ENCODE data around the gene OTOP2. TPM values are rescaled to one million over a fixed set of nuclear protein-coding genes. Genes with fewer than 3 reads are reported as not detected.
A peak's percentile ranks its signal among the peaks of the same experiment; 100 is the strongest.

Gene OTOP2
- polyA plus RNA-seq, 3 donors: 0.05 TPM; not detected in 2

- Histone ChIP-seq H3K4me3 (replicated peaks in 1 of 3; ENCODE audit: low read depth in 2 of 3, low read length in 3 of 3) (no peak overlapping the region), H3K9me3 (replicated peaks in 1 of 2; ENCODE audit: control insufficient read depth in 1 of 2, insufficient read depth in 1 of 2, low read length in 2 of 2) (peaks cover 5 to 12% of the 10 kb centered on the region in 2 donors), H3K36me3 (replicated peaks in 1 of 2; ENCODE audit: control insufficient read depth in 1 of 2, insufficient read depth in 2 of 2, low read length in 2 of 2) (no peaks in the 10 kb centered on the region), H3K27ac (ENCODE audit: low read depth in 1 of 2, low read length in 2 of 2) (no peak overlapping the region), H4K20me1 (ENCODE audit: insufficient read depth, low read length) (no peaks in the 10 kb centered on the region), H3K4me1 (ENCODE audit: control insufficient read depth in 1 of 2, insufficient read depth in 2 of 2, low read length in 2 of 2) (peaks cover 0 to 6% of the 10 kb centered on the region in 2 donors), H2AFZ (ENCODE audit: insufficient read depth, low read depth, low read length, poor library complexity, severe bottlenecking) (no peak overlapping the region), H3K4me2 (replicated peaks; ENCODE audit: extremely low read depth, low read length, poor library complexity, severe bottlenecking) (no peak overlapping the region), H3K27me3 (ENCODE audit: control insufficient read depth in 2 of 2, insufficient read depth in 2 of 2, low read length in 2 of 2) (peaks cover 0 to 9% of the 10 kb centered on the region in 2 donors), H3K9ac (ENCODE audit: insufficient read depth, low read length, poor library complexity, severe bottlenecking) (no peak overlapping the region), H3K79me2 (ENCODE audit: insufficient read depth, low read length) (no peaks in the 10 kb centered on the region)
- no peaks in the 10 kb centered on the region for H3K36me3 Mint-ChIP-seq
- no peak overlapping the region for H3K4me3 Mint-ChIP-seq
- DNase-seq: no peak
- 92% methylated on average over 4 of the region's 4 CpGs for WGBS (ENCODE audit: insufficient coverage)
- intact Hi-C loops (cut with micrococcal nuclease): loop anchor here in 1 of 2 donors (10.0 kb wide), 1 partner anchor 211 kb away; the partner anchor contains the start of gene NHERF1
- TF ChIP-seq CTCF (IDR thresholded peaks at IDR 0.05): no peak
- H3K27ac Mint-ChIP-seq: peak overlapping the region in 1 of 7 donors; percentile 36
- H3K4me1 Mint-ChIP-seq: peaks cover 10% of the 10 kb centered on the region
- H3K27me3 Mint-ChIP-seq (ENCODE audit: low read depth in 3 of 3): peaks cover 13 to 41% (median 21%) of the 10 kb centered on the region in 3 donors
- peaks cover 4 to 14% (median 13%) of the 10 kb centered on the region in 7 donors for H3K9me3 Mint-ChIP-seq
Measured at GRCh38 chr17:74956093-74956492, 32.0 kb downstream of the OTOP2 start.

GRCh38 chr17:74957935-74958740, 34.1 kb downstream of the OTOP2 start:
- Histone ChIP-seq H3K4me3 (replicated peaks in 1 of 3; ENCODE audit: low read depth in 2 of 3, low read length in 3 of 3) (no peak overlapping the region), H3K4me1 (ENCODE audit: control insufficient read depth in 1 of 2, insufficient read depth in 2 of 2, low read length in 2 of 2) (peaks cover 0 to 6% of the 10 kb centered on the region in 2 donors), H3K27me3 (ENCODE audit: control insufficient read depth in 2 of 2, insufficient read depth in 2 of 2, low read length in 2 of 2) (peaks cover 0 to 9% of the 10 kb centered on the region in 2 donors), H3K79me2 (ENCODE audit: insufficient read depth, low read length) (no peaks in the 10 kb centered on the region), H3K27ac (ENCODE audit: low read depth in 1 of 2, low read length in 2 of 2) (no peak overlapping the region), H3K9me3 (replicated peaks in 1 of 2; ENCODE audit: control insufficient read depth in 1 of 2, insufficient read depth in 1 of 2, low read length in 2 of 2) (peaks cover 5 to 12% of the 10 kb centered on the region in 2 donors), H2AFZ (ENCODE audit: insufficient read depth, low read depth, low read length, poor library complexity, severe bottlenecking) (no peak overlapping the region), H3K4me2 (replicated peaks; ENCODE audit: extremely low read depth, low read length, poor library complexity, severe bottlenecking) (no peak overlapping the region), H4K20me1 (ENCODE audit: insufficient read depth, low read length) (no peaks in the 10 kb centered on the region), H3K9ac (ENCODE audit: insufficient read depth, low read length, poor library complexity, severe bottlenecking) (no peak overlapping the region), H3K36me3 (replicated peaks in 1 of 2; ENCODE audit: control insufficient read depth in 1 of 2, insufficient read depth in 2 of 2, low read length in 2 of 2) (no peaks in the 10 kb centered on the region)
- 39% methylated on average over 19 of the region's 33 CpGs for WGBS (ENCODE audit: insufficient coverage)
- peak; percentile 98 for TF ChIP-seq CTCF (IDR thresholded peaks at IDR 0.05)
- peaks cover 14 to 44% (median 19%) of the 10 kb centered on the region in 3 donors for H3K27me3 Mint-ChIP-seq (ENCODE audit: low read depth in 3 of 3)
- intact Hi-C loops (cut with micrococcal nuclease): loop anchor here in 1 of 2 donors (2.0 to 10.0 kb wide), 2 partner anchors 33 to 213 kb away; partner anchors contain the start of genes NHERF1 and OTOP2
- no peaks in the 10 kb centered on the region for H3K36me3 Mint-ChIP-seq
- peak; percentile 51 to 66 (median 61) for DNase-seq
- H3K4me1 Mint-ChIP-seq: peaks cover 13% of the 10 kb centered on the region
- peaks cover 4 to 14% (median 13%) of the 10 kb centered on the region in 7 donors for H3K9me3 Mint-ChIP-seq
- no peak overlapping the region for H3K27ac Mint-ChIP-seq
- H3K4me3 Mint-ChIP-seq: no peak overlapping the region
